ENCODE data around the gene B3GAT1.

B3GAT1 gene

DNA sequence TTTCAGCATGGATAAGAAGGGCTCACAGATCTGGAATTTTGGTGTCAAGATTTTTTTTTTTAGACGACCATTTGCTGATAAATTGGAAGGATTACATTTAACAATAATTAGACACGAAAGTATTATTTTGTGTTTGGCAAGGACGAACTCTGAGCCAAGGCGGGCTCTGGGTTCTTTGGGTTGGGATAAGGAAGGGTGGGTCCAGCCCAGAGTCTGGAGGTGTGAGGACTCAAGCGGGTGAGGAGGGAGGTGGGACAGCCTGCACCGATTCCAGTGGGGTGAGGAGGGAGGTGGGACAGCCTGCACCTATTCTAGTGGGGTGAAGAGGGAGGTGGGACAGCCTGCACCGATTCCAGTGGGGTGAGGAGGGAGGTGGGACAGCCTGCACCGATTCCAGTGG is 4.1 kb downstream of the B3GAT1 start:
- no peak for DNase-seq

DNA sequence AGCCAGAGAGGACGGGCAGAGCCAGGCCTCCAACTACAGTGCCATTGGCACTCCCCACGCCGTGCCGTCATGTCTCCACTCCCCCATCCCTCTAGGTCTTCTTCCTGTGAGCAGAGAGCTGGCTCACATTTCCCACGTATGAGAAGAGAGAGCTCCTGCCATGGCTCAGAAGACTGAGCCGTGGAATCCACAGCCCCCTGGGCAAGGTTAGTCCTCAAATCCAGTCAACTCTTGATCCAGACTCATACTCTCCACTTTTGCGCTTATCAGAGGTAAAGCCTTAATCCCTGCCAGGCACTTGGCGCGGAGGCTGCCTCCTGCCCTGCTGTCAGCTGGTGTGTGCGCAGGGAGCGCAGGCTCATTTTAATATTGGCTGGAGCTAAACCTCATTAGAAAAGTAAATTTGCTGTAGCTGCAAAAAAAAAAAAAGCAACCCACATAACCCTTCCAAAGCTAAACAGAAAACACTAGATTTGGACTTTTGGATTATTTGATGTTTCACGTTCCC is 4.7 kb downstream of the B3GAT1 start:
- no peak for DNase-seq

- no peak for DNase-seq
These were observed 5.5 kb downstream of the B3GAT1 start for GRCh38 chr11:134406264-134407185.

GRCh38 chr11:134405841-134406240 is 6.2 kb downstream of the B3GAT1 start:
- no peak for DNase-seq

DNA sequence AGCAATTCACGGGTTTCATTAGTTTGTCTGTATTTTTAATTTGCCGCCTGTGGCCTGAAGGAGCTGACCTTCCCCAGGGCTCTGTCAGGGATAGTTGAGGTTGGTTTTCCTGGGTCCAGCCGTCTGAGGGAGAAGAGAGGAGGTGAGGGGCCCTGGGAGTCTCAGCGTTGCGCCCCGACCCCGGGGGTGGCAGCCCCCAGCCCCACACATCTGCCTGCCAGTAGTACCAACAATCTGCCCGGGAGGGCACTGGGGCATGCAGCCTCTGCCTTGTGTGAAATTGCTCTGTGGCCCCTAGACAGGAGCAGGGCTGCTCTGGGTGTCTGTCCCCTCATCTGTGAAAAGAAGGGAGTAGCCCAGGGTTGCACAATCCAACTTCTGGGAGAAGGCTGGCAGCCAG is 6.6 kb downstream of the B3GAT1 start:
- no peak for DNase-seq

DNA sequence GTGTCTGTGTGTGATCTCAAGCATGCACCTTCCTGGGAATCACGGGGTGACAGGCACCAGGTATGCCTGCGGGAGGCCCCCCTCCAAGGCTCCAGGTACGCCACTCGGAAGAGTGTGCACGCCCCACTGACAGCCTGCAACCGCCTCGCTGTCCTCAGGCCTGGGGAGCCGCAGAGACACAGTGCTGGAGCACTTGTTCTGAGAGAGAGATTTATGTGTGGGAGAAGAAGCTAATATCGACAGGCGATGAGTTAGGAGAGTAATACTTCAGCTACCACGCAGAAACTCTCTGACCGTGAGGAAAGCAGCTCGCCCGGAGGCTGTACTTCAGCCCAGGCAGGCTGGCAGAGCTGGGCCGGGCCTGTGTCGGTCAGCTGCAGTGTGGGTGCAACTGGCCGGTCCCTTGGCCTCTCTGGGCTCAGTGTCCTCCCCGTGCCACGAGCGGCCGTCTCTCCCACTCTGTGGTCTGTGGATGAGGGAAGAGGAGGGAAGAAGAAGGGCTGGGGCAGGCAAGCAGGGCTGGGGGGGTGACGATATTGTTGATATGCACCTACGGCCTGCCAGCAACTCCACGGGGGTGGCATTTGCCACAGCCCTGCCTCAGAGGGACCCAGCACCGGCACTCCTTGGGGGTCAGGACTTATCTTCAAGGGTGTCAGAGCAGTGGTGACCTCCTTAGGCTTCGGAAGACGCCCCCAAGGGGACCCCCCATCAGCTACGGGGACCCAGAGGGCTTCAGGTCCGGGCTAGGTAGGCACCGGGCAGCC is 7.3 kb downstream of the B3GAT1 start:
- no peak for DNase-seq

GRCh38 chr11:134402910-134403309 is 9.1 kb downstream of the B3GAT1 start:
- DNase-seq, result no peak

GRCh38 chr11:134401825-134402809 is 9.9 kb downstream of the B3GAT1 start:
- no peak for DNase-seq

DNA sequence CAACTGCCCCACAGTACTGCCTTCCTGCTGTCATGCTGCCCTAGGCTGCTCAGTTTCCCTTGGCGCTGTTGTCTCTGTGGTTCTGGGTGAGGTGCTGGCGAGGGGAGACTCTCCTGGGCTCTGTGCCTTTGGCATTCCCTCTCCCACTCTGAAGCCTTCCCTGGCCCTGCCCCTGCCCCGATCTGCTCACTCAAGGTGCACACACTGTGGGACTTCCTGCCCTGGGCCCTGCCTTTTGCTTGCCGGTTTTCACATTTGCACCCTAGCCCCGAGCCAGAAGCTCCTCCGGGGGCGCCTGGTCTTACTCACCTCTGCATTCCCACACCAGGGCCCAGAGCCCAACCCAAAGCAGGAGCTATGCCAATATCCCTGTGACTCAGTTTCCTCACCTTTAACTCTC is 12.0 kb downstream of the B3GAT1 start:
- DNase-seq, result no peak

- DNase-seq, result no peak
These were observed 12.8 kb downstream of the B3GAT1 start for GRCh38 chr11:134399293-134399654.

DNA sequence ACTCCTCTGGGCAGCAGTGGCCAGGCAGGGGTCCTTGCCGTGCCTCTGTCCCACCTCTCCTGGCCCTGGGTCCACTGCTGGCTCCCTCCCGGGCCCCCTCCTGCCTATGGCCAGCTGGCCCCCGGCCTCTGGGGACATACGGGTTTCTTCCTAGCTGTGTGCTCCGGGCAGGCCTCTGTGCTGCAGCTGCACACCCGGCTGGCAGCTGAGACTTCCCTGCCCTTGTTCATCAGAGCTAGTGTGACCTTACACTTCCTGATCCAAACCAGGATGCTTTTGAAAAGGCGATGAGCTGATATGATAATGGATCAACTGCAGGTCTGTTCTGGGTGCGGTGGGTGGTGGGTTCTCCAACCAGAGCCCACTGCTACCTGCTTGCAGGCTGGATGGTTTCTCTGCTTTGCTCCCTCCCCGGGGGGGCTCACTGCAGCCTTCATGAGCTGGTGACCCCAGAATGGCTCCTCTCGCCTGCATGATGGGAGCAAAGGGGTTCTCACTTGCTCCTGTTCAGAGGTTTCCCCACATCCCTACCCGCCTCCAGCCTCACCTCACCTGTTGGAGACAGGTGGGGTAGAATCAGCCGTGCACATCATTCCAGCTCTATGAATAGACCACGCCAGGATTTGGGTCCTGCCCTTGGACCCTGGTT is 13.3 kb downstream of the B3GAT1 start:
- no peak for DNase-seq

- DNase-seq, result no peak
These were observed 14.0 kb downstream of the B3GAT1 start for GRCh38 chr11:134398079-134398444.

- DNase-seq, result no peak
These were observed 14.6 kb downstream of the B3GAT1 start for GRCh38 chr11:134397304-134398078.

- DNase-seq, result no peak
These were observed 17.0 kb downstream of the B3GAT1 start for GRCh38 chr11:134395002-134395401.

DNA sequence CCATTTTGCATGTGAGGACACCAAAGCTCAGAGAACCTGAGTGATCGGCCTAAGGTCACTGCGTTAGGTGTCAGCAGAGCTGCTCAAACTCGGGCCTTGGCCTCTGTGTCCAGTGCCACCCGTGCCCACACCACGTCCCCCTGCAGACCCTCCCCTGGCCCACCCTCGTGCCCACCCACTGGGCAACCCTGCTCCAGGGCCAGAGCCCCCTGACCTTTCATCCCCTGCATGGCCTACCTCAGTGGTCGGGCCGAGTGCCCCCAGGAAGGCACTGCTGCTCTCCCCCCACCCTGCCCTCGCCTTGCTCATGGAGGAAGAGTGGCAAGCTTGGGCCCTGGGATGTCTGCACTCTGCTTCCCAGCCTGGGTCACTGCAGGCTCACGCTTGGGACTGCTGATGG is 17.7 kb downstream of the B3GAT1 start:
- no peak for DNase-seq

DNA sequence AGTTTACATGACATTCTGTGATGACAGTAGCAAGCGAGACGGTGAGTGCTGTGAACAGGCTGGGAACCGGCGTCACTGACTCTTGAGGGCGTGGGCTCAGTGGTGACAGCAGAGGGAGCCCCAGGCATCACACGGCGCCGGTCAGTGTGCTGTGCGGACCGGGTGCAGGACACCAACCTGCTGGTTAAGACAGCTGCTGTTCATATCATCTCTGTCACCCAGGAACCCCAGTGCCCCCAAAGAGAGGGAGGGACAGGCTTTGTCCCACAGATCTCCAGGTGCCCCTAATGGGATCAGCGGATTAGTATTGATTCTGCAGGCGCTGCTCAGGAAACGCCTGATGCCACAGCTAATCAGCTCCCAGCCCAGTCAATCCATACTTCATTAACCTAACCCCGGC is 18.4 kb downstream of the B3GAT1 start:
- no peak for DNase-seq

GRCh38 chr11:134392953-134393615 is 19.0 kb downstream of the B3GAT1 start:
- DNase-seq, result no peak

DNA sequence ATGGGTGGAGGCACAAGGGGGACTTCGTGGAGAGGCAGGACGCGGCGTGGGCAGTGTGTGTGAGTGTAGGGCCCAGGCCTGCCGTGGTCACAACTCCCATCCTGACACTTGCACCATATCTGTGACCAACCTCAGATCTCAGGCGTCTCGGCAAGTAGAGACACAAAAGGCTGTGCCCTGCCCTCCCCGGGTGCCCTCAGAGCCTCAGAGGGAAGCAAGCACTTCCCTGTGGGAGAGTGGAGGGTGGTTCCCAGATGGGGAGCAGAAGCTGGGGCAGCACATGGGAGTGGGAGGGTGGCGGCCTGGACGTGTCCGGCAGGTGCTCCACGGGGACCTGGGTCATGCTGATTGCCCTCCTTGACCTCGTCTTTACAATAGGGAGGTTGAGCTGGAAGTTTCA is 20.4 kb downstream of the B3GAT1 start:
- DNase-seq, result no peak

GRCh38 chr11:134390706-134391569 is 21.1 kb downstream of the B3GAT1 start:
- no peak for DNase-seq
